IPS-20b (cell line): ENCODE results near the gene R3HDM2.
"Not testable (repeated sequence)": the region's sequence is repeated elsewhere in the genome, so short reads cannot be mapped to it uniquely, and the experiment has no call there.

Experiments used
- H3K27ac ChIP-seq: one replicate; pipeline ENCODE4 v1.5.1; 2013; ENCODE audit warnings: low read length
- H3K27me3 ChIP-seq: 2 replicates; pipeline ENCODE4 v1.6.1; 2013; ENCODE audit warnings: mild to moderate bottlenecking, low read length, inconsistent platforms; ENCODE audit not compliant: insufficient read depth
- H3K36me3 ChIP-seq: 2 replicates; pipeline ENCODE4 v1.6.1; 2013; ENCODE audit warnings: low read depth, mild to moderate bottlenecking, inconsistent platforms, low read length, moderate library complexity; ENCODE audit not compliant: insufficient read depth
- H3K4me1 ChIP-seq: 2 replicates; pipeline ENCODE4 v1.6.1; 2013; ENCODE audit warnings: mild to moderate bottlenecking, control low read depth, inconsistent platforms, low read length, moderate library complexity; ENCODE audit not compliant: insufficient read depth
- H3K4me3 ChIP-seq: 2 replicates; pipeline ENCODE4 v1.5.1; 2013; ENCODE audit warnings: mild to moderate bottlenecking, low read length, inconsistent platforms
- H3K9ac ChIP-seq: 2 replicates; pipeline ENCODE4 v1.6.1; 2013; ENCODE audit warnings: low read depth, mild to moderate bottlenecking, inconsistent platforms, low read length, moderate library complexity
- H3K9me3 ChIP-seq: 2 replicates; pipeline ENCODE4 v1.6.1; 2013; ENCODE audit warnings: mild to moderate bottlenecking, low read depth, low read length, inconsistent platforms; ENCODE audit not compliant: insufficient read depth

The R3HDM2 gene

GRCh38 chr12:57404966-57405640 is 25.7 kb downstream of the R3HDM2 start:
- Histone ChIP-seq H3K27ac (no peak overlapping the region), H3K9ac (no peak overlapping the region), H3K4me3 (no peak overlapping the region), H3K4me1 (no peaks in the 10 kb centered on the region), H3K36me3 (no peaks in the 10 kb centered on the region), H3K27me3 (no peaks in the 10 kb centered on the region), H3K9me3 (no peaks in the 10 kb centered on the region)

DNA sequence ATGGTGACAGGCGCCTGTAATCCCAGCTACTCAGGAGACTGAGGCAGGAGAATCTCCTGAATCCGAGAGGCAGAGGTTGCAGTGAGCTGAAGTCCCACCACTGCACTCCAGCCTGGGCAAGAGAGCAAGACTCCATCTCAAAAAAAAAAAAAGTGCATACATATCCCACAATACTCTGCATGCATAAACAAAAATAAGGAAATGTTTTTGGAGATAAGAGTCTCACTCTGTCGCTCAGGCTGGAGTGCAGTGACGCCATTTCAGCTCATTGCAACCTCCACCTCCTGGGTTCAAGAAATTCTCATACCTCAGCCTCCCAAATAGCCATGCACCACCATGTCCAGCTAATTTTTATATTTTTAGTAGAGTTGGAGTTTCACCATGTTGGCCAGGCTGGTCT is 28.7 kb downstream of the R3HDM2 start:
- H3K27me3 ChIP-seq, H3K36me3 ChIP-seq, H3K4me1 ChIP-seq, H3K9me3 ChIP-seq, H3K27ac ChIP-seq, H3K9ac ChIP-seq, H3K4me3 ChIP-seq: not testable (repeated sequence)

DNA sequence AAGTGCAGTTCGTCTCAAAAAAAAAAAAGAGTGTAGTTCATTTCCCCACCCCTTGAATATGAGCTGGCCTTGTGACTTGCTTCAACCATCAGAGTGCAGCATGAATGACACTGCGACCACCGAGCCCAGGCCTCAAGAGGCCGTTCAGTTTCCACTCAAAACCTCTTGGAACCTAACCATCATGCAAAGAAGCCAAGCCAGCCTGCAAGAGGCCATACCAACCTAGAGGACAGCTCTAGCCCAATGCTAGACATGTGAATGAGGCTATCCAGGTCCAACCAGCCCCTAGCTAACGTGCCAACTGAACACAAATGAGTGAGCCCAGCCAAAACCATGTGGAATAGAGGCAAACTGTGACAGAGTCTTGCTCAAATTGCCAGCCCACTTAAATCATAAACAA is 29.7 kb downstream of the R3HDM2 start:
- H3K4me1 ChIP-seq, result no peaks in the 10 kb centered on the region
- no peak overlapping the region for H3K4me3 ChIP-seq
- no peaks in the 10 kb centered on the region for H3K9me3 ChIP-seq
- no peak overlapping the region for H3K27ac ChIP-seq
- H3K9ac ChIP-seq, result no peak overlapping the region
- no peaks in the 10 kb centered on the region for H3K27me3 ChIP-seq
- H3K36me3 ChIP-seq, result no peaks in the 10 kb centered on the region

DNA sequence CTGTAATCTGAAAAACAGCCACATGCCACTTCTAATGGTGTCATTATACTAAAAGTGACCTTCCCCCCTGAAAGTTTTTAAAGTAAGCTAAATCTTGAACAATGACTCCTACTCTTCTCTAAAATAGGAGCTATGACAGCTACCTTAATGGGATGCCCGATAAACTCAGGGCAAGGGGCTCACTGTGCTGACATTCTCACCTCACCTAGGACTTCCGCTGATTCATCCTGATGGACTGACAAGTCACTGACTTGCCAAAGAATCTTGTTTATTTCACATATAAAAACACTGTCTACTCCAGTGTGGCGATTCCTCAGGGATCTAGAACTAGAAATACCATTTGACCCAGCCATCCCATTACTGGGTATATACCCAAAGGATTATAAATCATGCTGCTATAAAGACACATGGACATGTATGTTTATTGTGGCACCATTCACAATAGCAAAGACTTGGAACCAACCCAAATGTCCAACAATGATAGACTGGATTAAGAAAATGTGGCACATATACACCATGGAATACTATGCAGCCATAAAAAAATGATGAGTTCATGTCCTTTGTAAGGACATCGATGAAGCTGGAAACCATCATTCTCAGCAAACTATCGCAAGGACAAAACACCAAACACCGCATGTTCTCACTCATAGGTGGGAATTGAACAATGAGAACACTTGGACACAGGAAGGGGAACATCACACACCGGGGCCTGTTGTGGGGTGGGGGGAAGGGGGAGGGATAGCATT is 31.0 kb downstream of the R3HDM2 start:
- H3K27me3 ChIP-seq, H3K4me3 ChIP-seq, H3K27ac ChIP-seq, H3K9ac ChIP-seq, H3K36me3 ChIP-seq, H3K9me3 ChIP-seq, H3K4me1 ChIP-seq: not testable (repeated sequence)

- Histone ChIP-seq H3K36me3 (peaks cover 6% of the 10 kb centered on the region; the same call in 1 of the 2 replicates), H3K9ac (no peak overlapping the region)
Measured at GRCh38 chr12:57397441-57397840, 33.4 kb downstream of the R3HDM2 start.

GRCh38 chr12:57395121-57395520 is 35.7 kb downstream of the R3HDM2 start:
- H3K36me3 ChIP-seq, result peaks cover 9% of the 10 kb centered on the region
- H3K9me3 ChIP-seq, result no peaks in the 10 kb centered on the region
- no peaks in the 10 kb centered on the region for H3K27me3 ChIP-seq
- no peaks in the 10 kb centered on the region for H3K4me1 ChIP-seq
- H3K27ac ChIP-seq, result no peak overlapping the region
- no peak overlapping the region for H3K9ac ChIP-seq
- no peak overlapping the region for H3K4me3 ChIP-seq

More at GRCh38 chr12:57397441-57397840, 33.4 kb downstream of the R3HDM2 start:
- no peaks in the 10 kb centered on the region for H3K27me3 ChIP-seq
- no peaks in the 10 kb centered on the region for H3K4me1 ChIP-seq
- H3K4me3 ChIP-seq, result no peak overlapping the region
- H3K9me3 ChIP-seq, result no peaks in the 10 kb centered on the region
- H3K27ac ChIP-seq, result no peak overlapping the region

DNA sequence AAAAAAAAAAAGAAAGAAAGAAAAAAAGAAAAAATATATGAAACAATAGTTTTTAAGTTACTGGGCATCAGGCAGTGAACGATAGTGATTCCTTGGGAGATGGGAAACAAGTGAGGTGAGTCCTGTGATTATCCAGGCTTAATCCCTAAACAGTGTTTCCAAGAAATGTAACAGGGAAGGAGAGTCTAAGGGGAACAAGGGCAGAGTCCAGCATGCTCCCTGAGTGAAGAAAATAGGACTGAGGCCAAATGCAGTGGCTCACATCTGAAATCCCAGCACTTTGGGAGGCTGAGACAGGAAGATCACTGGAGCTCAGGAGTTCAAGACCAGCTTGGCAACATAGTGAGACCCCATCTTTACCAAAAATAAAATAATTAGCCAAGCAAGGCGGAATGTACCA is 40.7 kb downstream of the R3HDM2 start:
- no peak overlapping the region for H3K27ac ChIP-seq

GRCh38 chr12:57389033-57389432 is 41.8 kb downstream of the R3HDM2 start:
- H3K9me3 ChIP-seq, result no peaks in the 10 kb centered on the region
- H3K4me1 ChIP-seq, result no peaks in the 10 kb centered on the region
- no peak overlapping the region for H3K9ac ChIP-seq
- no peak overlapping the region for H3K4me3 ChIP-seq
- H3K36me3 ChIP-seq, result peaks cover 3% of the 10 kb centered on the region; the same call in 1 of the 2 replicates
- no peak overlapping the region for H3K27ac ChIP-seq
- H3K27me3 ChIP-seq, result no peaks in the 10 kb centered on the region

More for the DNA sequence above, 40.7 kb downstream of the R3HDM2 start:
- Histone ChIP-seq H3K9me3 (no peaks in the 10 kb centered on the region), H3K36me3 (peaks cover 3% of the 10 kb centered on the region; the same call in 1 of the 2 replicates), H3K27me3 (no peaks in the 10 kb centered on the region), H3K9ac (no peak overlapping the region), H3K4me3 (no peak overlapping the region), H3K4me1 (no peaks in the 10 kb centered on the region)

DNA sequence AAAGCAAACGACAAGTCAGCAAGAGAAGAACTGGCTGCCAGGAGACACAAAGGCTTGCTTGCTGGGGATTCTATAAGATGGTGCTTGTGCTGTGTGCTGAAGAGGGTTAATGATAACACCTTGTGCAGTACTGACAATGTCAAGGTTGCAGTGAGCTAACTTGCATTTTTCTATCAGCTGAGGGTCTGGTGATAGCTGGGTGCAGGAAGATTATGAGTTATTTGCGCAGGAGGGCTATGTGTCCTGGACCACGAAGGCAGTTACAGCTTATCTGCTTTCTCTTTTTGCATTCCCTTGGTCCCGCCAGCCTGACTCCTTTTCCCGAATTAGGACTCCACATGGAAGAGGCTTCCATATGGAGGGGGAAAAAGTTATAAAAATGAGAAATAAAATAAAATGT is 42.4 kb downstream of the R3HDM2 start:
- Histone ChIP-seq H3K9ac (no peak overlapping the region), H3K27me3 (no peaks in the 10 kb centered on the region), H3K27ac (no peak overlapping the region), H3K36me3 (peaks cover 3% of the 10 kb centered on the region; the same call in 1 of the 2 replicates), H3K9me3 (no peaks in the 10 kb centered on the region), H3K4me1 (no peaks in the 10 kb centered on the region), H3K4me3 (no peak overlapping the region)

- Histone ChIP-seq H3K27ac (no peak overlapping the region), H3K27me3 (no peaks in the 10 kb centered on the region), H3K36me3 (no peaks in the 10 kb centered on the region; the same call in 1 of the 2 replicates), H3K9me3 (no peaks in the 10 kb centered on the region), H3K4me3 (no peak overlapping the region), H3K9ac (no peak overlapping the region), H3K4me1 (no peaks in the 10 kb centered on the region)
Measured at GRCh38 chr12:57386187-57386720, 44.6 kb downstream of the R3HDM2 start.

DNA sequence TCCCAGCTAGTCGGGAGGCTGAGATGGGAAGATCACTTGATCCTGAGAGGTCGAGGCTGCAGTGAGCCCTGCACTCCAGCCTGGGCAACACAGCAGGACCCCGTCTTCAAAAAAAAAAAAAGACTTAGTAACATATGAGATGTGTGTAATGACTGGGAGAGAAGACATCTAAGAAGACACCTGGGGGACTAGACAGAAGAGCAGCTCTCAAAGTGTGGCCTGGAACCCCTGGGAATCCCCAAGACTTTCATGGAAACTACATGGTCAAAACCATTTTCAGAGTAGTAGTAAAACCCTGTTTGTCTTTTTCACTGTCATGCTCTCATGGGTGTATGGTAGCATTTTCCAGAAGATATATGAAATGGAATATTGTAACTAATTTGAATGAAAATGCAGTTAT is 45.3 kb downstream of the R3HDM2 start:
- Histone ChIP-seq H3K9me3 (no peaks in the 10 kb centered on the region), H3K27ac (no peak overlapping the region), H3K27me3 (no peaks in the 10 kb centered on the region), H3K9ac (no peak overlapping the region), H3K36me3 (no peaks in the 10 kb centered on the region; the same call in 1 of the 2 replicates), H3K4me3 (no peak overlapping the region), H3K4me1 (no peaks in the 10 kb centered on the region)

- H3K4me1 ChIP-seq, result no peaks in the 10 kb centered on the region
- no peaks in the 10 kb centered on the region for H3K36me3 ChIP-seq
- no peaks in the 10 kb centered on the region for H3K27me3 ChIP-seq
- H3K27ac ChIP-seq, result no peak overlapping the region
- no peak overlapping the region for H3K9ac ChIP-seq
- H3K9me3 ChIP-seq, result no peaks in the 10 kb centered on the region
- no peak overlapping the region for H3K4me3 ChIP-seq
Measured at GRCh38 chr12:57384478-57384877, 46.4 kb downstream of the R3HDM2 start.
